Measurements from ENCODE around the gene PFN4.

DNA sequence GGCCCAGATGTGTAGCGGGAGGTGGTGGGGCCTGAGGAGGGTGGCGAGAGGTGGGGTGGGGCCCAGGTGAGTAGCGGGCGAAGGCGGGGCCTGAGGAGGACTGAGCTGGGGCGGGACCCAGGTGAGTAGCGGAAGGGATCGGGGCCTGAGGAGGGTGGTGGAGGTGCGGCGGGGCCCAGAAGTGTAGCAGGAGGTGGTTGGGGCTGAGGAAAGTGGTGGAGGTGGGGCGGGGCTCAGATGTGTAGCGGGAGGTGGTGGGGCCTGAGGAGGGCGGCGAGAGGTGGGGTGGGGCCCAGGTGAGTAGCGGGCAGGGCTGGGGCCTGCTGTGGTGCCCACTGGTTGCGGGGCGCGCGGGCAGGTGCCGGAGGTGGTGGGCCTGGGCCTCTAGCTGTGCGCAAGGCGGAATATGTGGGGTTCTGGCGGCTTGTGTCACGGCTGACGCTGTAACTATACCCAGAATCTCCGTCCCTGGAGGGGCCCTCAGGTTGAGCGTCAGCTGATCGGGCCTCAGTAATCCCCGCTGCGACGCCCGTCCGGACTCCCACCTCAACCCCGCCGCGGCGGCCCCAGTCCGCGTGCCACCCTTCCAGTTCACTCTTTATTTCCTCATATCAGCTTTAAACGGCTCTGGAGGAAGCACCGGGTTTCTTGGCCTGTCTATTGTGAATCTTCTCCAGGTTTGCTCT lies 46.1 kb downstream of the PFN4 start:
- TF ChIP-seq CTCF (IDR thresholded peaks at IDR 0.05; ENCODE audit: poor library complexity, severe bottlenecking) = no peak
- no peak for TF ChIP-seq POLR2AphosphoS5 (IDR thresholded peaks at IDR 0.05)
- TF ChIP-seq EZH2 (IDR thresholded peaks at IDR 0.05; ENCODE audit: borderline replicate concordance, insufficient read depth, low read length, poor library complexity, severe bottlenecking) = no peak

All from neural cell (in vitro differentiated cells).